Fibroblast of skin of left quadriceps (primary cell): ENCODE measurements around the gene HUWE1.

ENCODE experiments used
- DNase-seq, 2 experiments: peaks; one replicate each; pipeline ENCODE4 v3.0.0-alpha.2; 2013; ENCODE audit warnings: low read depth in 2 of 2

HUWE1 gene

GRCh38 chrX:53688300-53688699 is 1.8 kb upstream of the HUWE1 start:
- no peak for DNase-seq

- DNase-seq = no peak
Observed at GRCh38 chrX:53685711-53686110, 808 bp downstream of the HUWE1 start.

DNA sequence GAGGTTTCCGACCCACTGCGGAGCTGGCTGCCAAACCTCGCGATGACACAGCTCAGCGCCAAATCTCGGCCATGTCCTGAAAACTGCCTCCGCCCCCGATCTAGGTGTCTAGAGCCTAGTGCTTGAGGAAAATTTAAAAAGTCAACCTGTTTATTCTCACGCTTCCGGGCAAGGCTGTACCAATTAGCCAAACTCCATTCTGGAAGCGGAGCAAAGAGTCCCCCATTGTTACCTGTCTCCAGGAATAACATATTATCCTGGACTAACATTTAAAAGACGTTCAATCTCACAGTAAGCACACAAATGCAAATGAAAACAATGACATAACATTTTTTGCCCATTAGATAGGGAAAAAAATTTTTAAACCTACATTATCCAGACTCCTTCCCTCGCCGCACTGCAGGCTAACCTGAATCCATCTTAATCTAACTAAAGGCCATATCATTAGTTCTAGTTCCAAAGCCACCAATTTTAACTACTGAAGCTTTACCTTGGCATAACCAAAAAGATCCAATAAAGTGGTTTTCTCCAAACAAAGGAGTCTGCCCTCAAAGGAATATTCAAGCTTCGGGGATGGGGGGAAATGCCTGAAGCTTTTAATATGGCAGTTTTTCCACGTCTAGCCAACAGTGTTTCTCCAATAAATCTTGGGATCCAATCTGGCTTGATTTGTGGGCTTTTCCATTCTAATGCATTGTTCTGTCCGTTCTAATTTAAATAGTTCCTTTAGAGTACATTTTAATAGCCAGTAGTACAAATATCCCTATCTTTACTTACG is 1.9 kb downstream of the HUWE1 start:
- DNase-seq = no peak

- peak; percentile 97 to 98 for DNase-seq
Observed at GRCh38 chrX:53683556-53684414, 2.7 kb downstream of the HUWE1 start.

DNA sequence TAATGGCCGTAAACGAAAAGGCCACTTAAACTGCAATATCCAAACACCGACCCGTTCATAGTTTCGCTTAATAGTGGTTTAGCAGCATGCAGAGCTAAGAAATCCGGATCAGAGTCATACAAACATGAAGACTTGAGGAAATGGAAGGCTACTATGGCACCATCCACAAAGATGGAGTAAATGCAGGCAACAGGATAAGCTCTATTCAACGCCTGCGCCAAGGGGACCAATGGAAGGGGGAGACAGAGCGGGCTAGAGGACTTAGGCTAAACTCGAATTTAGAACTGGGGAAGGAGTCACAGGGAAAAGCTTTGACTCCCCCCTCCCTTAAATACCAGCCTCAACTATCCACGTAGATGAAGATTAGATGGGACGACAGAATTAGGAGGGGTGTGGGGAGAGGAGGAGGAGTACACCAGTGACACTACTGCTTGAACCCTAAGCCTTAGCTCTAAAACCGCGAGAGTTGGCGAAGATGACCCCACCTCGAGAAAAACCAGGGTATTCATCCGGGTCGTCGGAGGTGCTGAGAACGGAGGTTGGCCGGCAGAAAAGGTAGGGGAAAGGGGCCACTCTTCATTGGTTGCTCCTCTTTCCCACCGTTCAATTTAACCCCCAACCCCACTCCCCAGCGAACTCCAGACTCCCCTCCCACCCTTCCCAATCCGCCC is 3.5 kb downstream of the HUWE1 start:
- no peak for DNase-seq

DNA sequence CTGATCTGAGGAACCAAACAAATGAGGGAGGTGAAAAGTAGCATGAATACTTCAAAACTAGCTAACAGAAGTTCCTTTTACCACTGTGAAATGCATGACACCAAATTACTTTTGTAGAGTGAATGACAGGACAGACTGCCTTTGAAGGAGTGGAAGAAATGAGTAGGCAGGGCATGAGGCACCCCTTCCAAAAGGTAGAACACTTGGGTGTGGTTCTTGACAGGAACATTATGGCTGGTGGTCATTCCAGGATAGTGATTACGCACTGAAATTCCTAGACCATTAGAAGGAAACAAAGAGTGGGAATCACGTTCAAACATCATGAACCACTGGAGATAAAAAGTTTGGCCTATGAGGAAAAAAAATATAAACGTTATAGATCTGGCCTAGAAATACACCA is 4.9 kb downstream of the HUWE1 start:
- DNase-seq = no peak

GRCh38 chrX:53678667-53679066 is 7.9 kb downstream of the HUWE1 start:
- no peak for DNase-seq

DNA sequence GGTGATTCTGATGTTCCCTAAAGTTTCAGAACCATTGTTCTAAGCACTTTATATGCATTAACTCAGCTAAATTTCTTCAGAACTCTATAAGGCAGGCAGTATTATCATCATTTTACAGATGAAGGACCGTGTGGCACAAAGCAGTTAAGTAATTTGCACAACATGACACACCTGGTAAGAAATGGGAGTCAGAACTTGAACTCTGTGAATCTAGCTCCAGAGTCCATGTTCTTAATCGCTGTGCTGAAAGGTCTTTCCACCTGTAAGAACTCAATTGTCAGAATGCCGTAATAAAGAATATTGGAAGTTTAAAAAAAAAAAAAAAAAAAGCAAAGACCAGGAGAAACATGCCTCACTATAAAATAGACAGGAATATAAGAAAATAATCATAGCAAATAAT is 9.2 kb downstream of the HUWE1 start:
- DNase-seq = no peak

DNA sequence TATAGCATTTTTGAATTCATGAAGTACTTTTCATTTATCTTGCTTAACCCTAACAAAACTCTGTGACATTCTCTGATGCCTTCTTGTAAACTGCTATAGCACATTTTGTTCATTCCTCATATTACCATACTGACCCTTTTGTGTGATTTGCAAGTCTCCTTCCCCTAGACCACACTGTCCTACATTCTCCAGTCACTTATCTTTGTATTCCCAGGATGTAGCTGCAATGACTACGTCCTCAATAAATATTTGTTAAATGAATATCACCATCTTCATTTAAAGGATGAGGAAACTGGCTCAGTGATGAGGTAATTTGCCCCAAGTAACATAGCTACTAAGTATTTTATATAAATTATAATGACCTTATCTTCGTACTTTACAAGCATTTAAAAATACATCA is 11.9 kb downstream of the HUWE1 start:
- DNase-seq = no peak

DNA sequence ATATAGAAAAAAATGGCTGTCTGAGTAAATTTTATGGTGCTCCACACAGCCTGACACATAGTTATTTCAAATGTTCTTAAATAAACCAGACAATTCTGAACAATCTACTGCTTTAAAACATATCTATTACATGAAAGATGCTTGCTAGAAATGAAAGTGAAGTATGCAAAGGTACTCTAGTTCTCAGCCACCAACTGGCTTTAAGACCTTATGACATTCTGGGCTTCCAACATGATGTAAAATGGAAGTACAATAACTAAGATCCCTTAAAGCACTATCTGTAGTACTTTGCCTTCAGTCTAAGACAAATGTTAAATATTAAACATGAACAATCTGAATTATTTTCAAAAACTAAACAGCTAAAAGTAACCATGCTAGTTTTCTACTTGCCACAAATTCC is 17.3 kb downstream of the HUWE1 start:
- DNase-seq = no peak

DNA sequence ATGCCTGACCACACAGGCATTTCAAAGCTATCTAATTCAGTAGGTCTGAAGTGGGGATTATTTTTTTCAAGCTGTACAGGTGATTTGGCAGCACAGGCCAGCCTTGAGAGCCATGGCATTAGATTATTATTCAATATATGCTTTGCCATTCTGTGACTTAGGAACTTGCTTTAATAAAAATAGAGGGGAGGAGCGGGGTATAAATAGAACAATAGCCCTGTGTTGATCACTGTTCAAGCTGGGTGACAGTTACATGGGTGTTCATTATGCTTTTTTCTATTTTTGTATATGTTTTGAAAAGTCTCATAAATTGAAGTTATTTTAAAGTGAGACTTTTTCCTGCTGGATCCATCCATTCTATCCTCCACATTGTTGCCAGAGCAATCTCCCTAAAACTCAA is 20.3 kb downstream of the HUWE1 start:
- no peak for DNase-seq

GRCh38 chrX:53660004-53660403 is 26.5 kb downstream of the HUWE1 start:
- no peak for DNase-seq

DNA sequence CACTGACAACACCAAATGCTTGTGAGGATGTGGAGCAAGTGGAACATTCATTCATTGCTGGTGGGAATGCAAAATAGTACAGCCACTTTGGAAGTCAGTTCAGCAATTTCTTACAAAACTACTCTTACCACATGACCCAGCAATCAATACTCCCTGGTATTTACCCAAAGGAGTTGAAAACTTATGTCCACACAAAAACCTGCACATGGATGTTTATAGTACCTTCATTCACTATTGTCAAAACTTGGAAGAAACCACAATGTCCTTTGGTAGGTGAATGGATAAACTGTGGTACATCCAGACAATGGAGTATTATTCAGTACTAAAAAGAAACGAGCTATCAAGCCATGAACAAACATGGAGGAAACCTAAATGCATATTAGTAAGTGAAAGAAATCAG is 27.5 kb downstream of the HUWE1 start:
- no peak for DNase-seq

- DNase-seq = no peak
Observed at GRCh38 chrX:53656845-53657244, 29.7 kb downstream of the HUWE1 start.

DNA sequence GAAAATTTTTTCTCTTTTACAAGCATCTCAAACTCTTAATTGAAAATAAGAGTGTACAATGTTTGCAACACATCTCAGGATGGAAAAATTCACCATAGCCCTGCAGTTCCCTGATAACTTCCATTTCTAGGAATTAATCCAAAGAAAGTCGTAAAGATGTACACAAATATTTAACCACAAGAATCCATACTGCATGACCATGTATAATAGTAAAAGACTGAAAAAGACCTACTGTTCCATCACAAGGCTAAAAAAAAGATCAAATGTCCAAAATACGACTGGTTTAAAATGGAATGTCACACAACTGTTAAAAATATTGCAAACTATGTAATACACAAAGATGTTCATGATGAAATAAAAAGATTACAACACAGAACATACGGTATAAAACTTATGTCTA is 32.1 kb downstream of the HUWE1 start:
- DNase-seq = peak; percentile 47 to 56

- no peak for DNase-seq
Observed at GRCh38 chrX:53644751-53645150, 41.8 kb downstream of the HUWE1 start.

GRCh38 chrX:53642337-53642736 is 44.2 kb downstream of the HUWE1 start:
- no peak for DNase-seq

DNA sequence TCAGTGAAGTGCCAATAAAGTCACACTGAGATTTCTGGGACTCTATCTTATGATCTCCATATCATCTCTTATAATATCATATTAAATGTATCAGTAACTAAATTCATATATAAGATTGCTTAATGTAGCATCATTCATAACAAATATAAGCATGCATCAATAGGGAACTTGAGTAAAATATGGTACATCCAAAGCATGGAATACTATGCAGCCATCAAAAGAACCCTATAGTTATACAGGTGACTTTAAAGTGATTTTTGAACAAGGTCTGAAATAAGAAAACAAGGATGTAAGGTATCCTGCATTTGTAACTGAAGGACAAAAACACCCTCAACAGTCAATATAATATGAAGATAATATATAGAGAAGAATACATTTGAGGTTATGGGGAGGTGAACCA is 47.3 kb downstream of the HUWE1 start:
- no peak for DNase-seq

DNA sequence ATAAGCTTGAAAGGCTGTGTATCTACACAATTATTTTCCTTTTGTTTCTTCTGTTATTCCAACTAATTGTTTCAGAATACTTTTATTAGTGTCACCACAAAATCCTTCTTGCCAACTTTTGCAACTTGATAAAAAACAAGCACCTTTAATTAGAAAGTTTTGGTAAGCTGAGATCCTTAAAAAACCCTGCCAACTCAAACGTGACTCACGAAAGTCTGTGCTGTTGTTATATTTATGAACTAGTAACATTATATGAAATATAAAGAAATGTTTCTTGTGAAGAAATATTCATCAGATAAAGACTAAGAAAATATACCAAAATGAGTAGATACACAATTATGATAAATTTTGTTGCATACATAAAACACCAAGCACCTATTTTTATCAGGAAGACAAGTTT is 49.0 kb downstream of the HUWE1 start:
- DNase-seq = no peak

- DNase-seq = no peak
Observed at GRCh38 chrX:53631156-53631555, 55.4 kb downstream of the HUWE1 start.

GRCh38 chrX:53630261-53630660 is 56.3 kb downstream of the HUWE1 start:
- DNase-seq = no peak

GRCh38 chrX:53622431-53622830 is 64.1 kb downstream of the HUWE1 start:
- no peak for DNase-seq
